HepG2 (cell line): ENCODE measurements around the gene LRP1B. TPM values are rescaled to one million over a fixed set of nuclear protein-coding genes. Genes with fewer than 3 reads are reported as not detected.

Experiments used
- ATAC-seq: fragments of 200-7000 bp; cut with Tn5 transposase; 3 replicates; pipeline ENCODE4 v1.9.1; 2020; ENCODE audit warnings: mild to moderate bottlenecking, moderate library complexity
- BruUV-seq: library from RNA; stranded (reverse); fragments of 400-500 nt; replicated peaks from 2 replicates; lab custom pipeline; 2021; lab: Mats Ljungman, UMichigan
- CTCF ChIA-PET: fragments of 300-600 bp; formaldehyde crosslinking; extraction: SDS; loops from one replicate; lab custom pipeline; 2021; ENCODE audit warnings: low total read pairs, inconsistent platforms, low intra/inter-chr PET ratio; lab: Yijun Ruan, JAX
- POLR2A ChIA-PET: fragments of 350-600 bp; sonication (Branson Sonifier 250); formaldehyde crosslinking; loops from one replicate; lab custom pipeline; 2020; ENCODE audit warnings: antibody characterized with exemption, inconsistent platforms; lab: Yijun Ruan, JAX
- DNase-seq: peaks from one replicate; pipeline ENCODE4 v3.0.0-alpha.2; 2015; ENCODE audit warnings: low spot score
- FAIRE-seq: peaks from 3 replicates; lab custom pipeline; 2011; peaks lifted over from hg19 to GRCh38; lab: Jason Lieb, UNC
- H2AFZ ChIP-seq: one replicate; pipeline ENCODE4 v1.6.1; 2011; ENCODE audit warnings: low read length, inconsistent platforms
- H3K27ac ChIP-seq: fragments of 300-600 bp; 3 replicates; pipeline ENCODE4 v1.8.0; 2011; ENCODE audit warnings: mixed run types, mild to moderate bottlenecking, mixed read lengths, low read length, inconsistent platforms; ENCODE audit not compliant: insufficient read depth; ENCODE audit errors: extremely low read length
- H3K27me3 ChIP-seq, 2 experiments: fragments of 200-600 bp in 1 of 2; 2 replicates in 1 of 2; 3 replicates in 1 of 2; pipeline versions ENCODE4 v1.6.0 to v1.8.0; 2011; ENCODE audit warnings: low read length in 2 of 2, mild to moderate bottlenecking in 2 of 2, moderate library complexity in 2 of 2, inconsistent platforms in 1 of 2; ENCODE audit not compliant: insufficient read depth in 2 of 2, control insufficient read depth in 1 of 2
- H3K36me3 ChIP-seq, 2 experiments: fragments of 200-600 bp in 1 of 2; replicated peaks in 1 of 2; 2 replicates in 1 of 2; 3 replicates in 1 of 2; pipeline versions ENCODE4 v1.5.1 to v1.8.0; 2011; ENCODE audit warnings: low read length in 2 of 2, inconsistent platforms in 1 of 2; ENCODE audit not compliant: insufficient read depth in 2 of 2, control insufficient read depth in 1 of 2
- H3K4me1 ChIP-seq: 2 replicates; pipeline ENCODE4 v1.5.1; 2012; ENCODE audit warnings: low read length, inconsistent platforms; ENCODE audit not compliant: insufficient read depth
- H3K4me2 ChIP-seq: 2 replicates; pipeline ENCODE4 v1.6.0; 2011; ENCODE audit warnings: low read depth, low read length, inconsistent platforms
- H3K4me3 ChIP-seq, 3 experiments: fragments of 200-600 bp in 1 of 3; sonication (generic), shearing (Covaris generic) in 1 of 3; replicated peaks in 1 of 3; 2 replicates each; pipeline ENCODE4 v1.5.1; 2011 to 2016; ENCODE audit warnings: low read length in 3 of 3, inconsistent platforms in 2 of 3, low read depth in 2 of 3, mild to moderate bottlenecking in 2 of 3, control low read depth in 1 of 3, mixed read lengths in 1 of 3; ENCODE audit not compliant: insufficient read depth in 1 of 3
- H3K79me2 ChIP-seq: one replicate; pipeline ENCODE4 v1.6.1; 2011; ENCODE audit warnings: low read length, inconsistent platforms; ENCODE audit not compliant: insufficient read depth
- H3K9ac ChIP-seq: 2 replicates; pipeline ENCODE4 v1.6.0; 2011; ENCODE audit warnings: mild to moderate bottlenecking, low read depth, low read length, inconsistent platforms; ENCODE audit not compliant: insufficient read depth
- H3K9me3 ChIP-seq: 2 replicates; pipeline ENCODE4 v1.5.1; 2012; ENCODE audit warnings: mild to moderate bottlenecking, low read length
- H4K20me1 ChIP-seq: 2 replicates; pipeline ENCODE4 v1.6.0; 2011; ENCODE audit warnings: inconsistent platforms, mild to moderate bottlenecking, low read length, moderate library complexity; ENCODE audit not compliant: insufficient read depth
- ETS1 ChIP-seq: sonication (generic); formaldehyde crosslinking; IDR thresholded peaks from 2 replicates; pipeline ENCODE4 v1.4.0; 2020; ENCODE audit warnings: missing genetic modification reagents
- FOXP1 ChIP-seq, 2 experiments: fragments of 450-650 bp in 1 of 2; IDR thresholded peaks; 2 replicates each; pipeline ENCODE4 v1.6.1; 2017 to 2018; ENCODE audit warnings: antibody characterized with exemption in 1 of 2
- FOXP4 ChIP-seq: sonication (generic); formaldehyde crosslinking; IDR thresholded peaks from 2 replicates; pipeline ENCODE4 v1.4.0; 2020; ENCODE audit warnings: missing genetic modification reagents
- GMEB1 ChIP-seq: sonication (generic); formaldehyde crosslinking; IDR thresholded peaks from 2 replicates; pipeline ENCODE4 v1.5.1; 2020; ENCODE audit warnings: missing genetic modification reagents, mild to moderate bottlenecking, borderline replicate concordance
- HCFC1 ChIP-seq: fragments of 150-350 bp; IDR thresholded peaks from 2 replicates; pipeline ENCODE4 v1.6.1; 2014; ENCODE audit warnings: low read depth, low read length
- HES4 ChIP-seq: sonication (generic); formaldehyde crosslinking; IDR thresholded peaks from 2 replicates; pipeline ENCODE4 v1.9.0; 2021; ENCODE audit warnings: mild to moderate bottlenecking, missing genetic modification reagents, borderline replicate concordance
- MLLT10 ChIP-seq: sonication (generic); formaldehyde crosslinking; IDR thresholded peaks from 2 replicates; pipeline ENCODE4 v1.4.0; 2020; ENCODE audit warnings: missing genetic modification reagents
- SRY ChIP-seq: sonication (generic); formaldehyde crosslinking; IDR thresholded peaks from 2 replicates; pipeline ENCODE4 v1.8.0; 2022; ENCODE audit warnings: mild to moderate bottlenecking, missing genetic modification reagents
- ZNF33B ChIP-seq: sonication (generic); formaldehyde crosslinking; IDR thresholded peaks from 2 replicates; pipeline ENCODE4 v1.5.1; 2020; ENCODE audit warnings: mild to moderate bottlenecking, missing genetic modification reagents
- ZNF432 ChIP-seq: sonication (generic); formaldehyde crosslinking; IDR thresholded peaks from 2 replicates; pipeline ENCODE4 v1.5.0; 2020; ENCODE audit warnings: missing genetic modification reagents, mild to moderate bottlenecking, borderline replicate concordance
- ZNF83 ChIP-seq: sonication (generic); formaldehyde crosslinking; IDR thresholded peaks from 2 replicates; pipeline ENCODE4 v1.4.0; 2020; ENCODE audit warnings: missing genetic modification reagents, mild to moderate bottlenecking, borderline replicate concordance
- WGBS: methylation state at CpG from one replicate; pipeline ENCODE4 v1.1.6; 2017; ENCODE audit warnings: low lambda C conversion rate; 5-methylcytosine and 5-hydroxymethylcytosine counted together
- in situ Hi-C: cut with HindIII; loops from 2 replicates; pipeline ENCODE4 v1.10.0; 2017; ENCODE audit warnings: low pct_unique_long_range_greater_than_20kb; ENCODE audit not compliant: extremely low pct_ligation_motif_present
- intact Hi-C: fragments of 100-400 bp; cut with micrococcal nuclease; formaldehyde crosslinking; loops from one replicate; pipeline ENCODE4 v1.10.0; 2022; ENCODE audit not compliant: unreplicated experiment
- polyA plus RNA-seq, 8 experiments: library from polyadenylated mRNA; depleted of rRNA in 3 of 8; stranded (reverse) in 7 of 8; unstranded in 1 of 8; fragments of >200 nt; fragmentation: Illumina TruSeq in 4 of 8; extraction: Trizol in 4 of 8; gene quantifications; 2 replicates each; pipeline versions ENCODE4 v1.2.1 to v1.2.3, GENCODE V29; 2011 to 2016; ENCODE audit warnings: low read depth in 4 of 8, missing spikeins in 1 of 8, mixed read lengths in 1 of 8; ENCODE audit not compliant: insufficient read depth in 1 of 8
- total RNA-seq, 5 experiments: library from RNA; depleted of rRNA; stranded (reverse); fragments of >200 nt; fragmentation: Illumina TruSeq; extraction: Trizol; gene quantifications; 2 replicates each; pipeline ENCODE4 v1.2.3, GENCODE V29; 2016; ENCODE audit warnings: low read depth in 1 of 5

LRP1B gene
- total and polyA plus RNA-seq, 2 of the 13 experiments (the other 11 are each of a cell fraction or from before 2014, with no cell fraction given): 0.04 TPM; not detected in 1

GRCh38 chr2:141041281-141041680 lies 1089.5 kb downstream of the LRP1B start:
- BruUV-seq: no TSS peak

More at GRCh38 chr2:141041281-141041680, 1089.5 kb downstream of the LRP1B start:
- ChIA-PET POLR2A (no interaction called here), CTCF (no interaction called here)
- DNase-seq: no peak
- Histone ChIP-seq H3K4me3 (no peak overlapping the region), H3K79me2 (no peaks in the 10 kb centered on the region), H3K4me1 (no peaks in the 10 kb centered on the region), H3K9ac (no peak overlapping the region), H3K27ac (no peak overlapping the region), H3K36me3 (no peaks in the 10 kb centered on the region), H3K4me2 (no peak overlapping the region), H4K20me1 (no peaks in the 10 kb centered on the region), H3K27me3 (no peaks in the 10 kb centered on the region), H2AFZ (no peak overlapping the region), H3K9me3 (no peaks in the 10 kb centered on the region)
- intact Hi-C loops (no loop called here), in situ Hi-C loops (no loop called here)
- 0% methylated on average over 1 of the region's 1 CpG for WGBS
- no peak for ATAC-seq
- FAIRE-seq: no peak
- no peak for TF ChIP-seq FOXP4 (CRISPR knock-in tag)
- no peak for TF ChIP-seq FOXP1 (IDR thresholded peaks at IDR 0.05)
- no peak for TF ChIP-seq FOXP1 (CRISPR knock-in tag; IDR thresholded peaks at IDR 0.05)
- no peak for TF ChIP-seq HCFC1
- TF ChIP-seq MLLT10 (CRISPR knock-in tag): no peak
- TF ChIP-seq ZNF432 (CRISPR knock-in tag): no peak
- TF ChIP-seq HES4: no peak
- TF ChIP-seq SRY: no peak
- TF ChIP-seq GMEB1 (CRISPR knock-in tag): no peak
- no peak for TF ChIP-seq ETS1 (CRISPR knock-in tag)
- TF ChIP-seq ZNF33B (CRISPR knock-in tag): no peak
- TF ChIP-seq ZNF83 (CRISPR knock-in tag): no peak
